Stimulated activated CD8-positive, alpha-beta memory T cell treated with anti-CD3 and anti-CD28 coated beads, Interleukin-4, amount 100 ng/mL, for 1 hour (primary cell): ENCODE results near the gene CZIB.
"Not testable (repeated sequence)": the region's sequence is repeated elsewhere in the genome, so short reads cannot be mapped to it uniquely, and the experiment has no call there.

Experiments used
- DNase-seq, 2 donors: peaks; one replicate each; pipeline ENCODE4 v3.0.0-alpha.2; 2020; ENCODE audit warnings: low read depth in 2 of 2, low spot score in 1 of 2

The CZIB gene

GRCh38 chr1:53189061-53189460, 31.4 kb downstream of the CZIB start:
- no peak for DNase-seq

- no peak for DNase-seq
These were observed 32.3 kb downstream of the CZIB start for GRCh38 chr1:53188099-53188498.

GRCh38 chr1:53187401-53187800, 33.0 kb downstream of the CZIB start:
- DNase-seq, result no peak

- DNase-seq, result no peak
These were observed 33.9 kb downstream of the CZIB start for GRCh38 chr1:53186533-53186932.

GRCh38 chr1:53185955-53186297, 34.5 kb downstream of the CZIB start:
- DNase-seq, result not testable (repeated sequence)

GRCh38 chr1:53183095-53183990, 37.1 kb downstream of the CZIB start:
- DNase-seq, result no peak

- no peak for DNase-seq
These were observed 37.7 kb downstream of the CZIB start for GRCh38 chr1:53182716-53183094.

- DNase-seq, result peak; percentile 55 to 68
These were observed 38.3 kb downstream of the CZIB start for GRCh38 chr1:53182111-53182593.

GRCh38 chr1:53180951-53181350, 39.5 kb downstream of the CZIB start:
- no peak for DNase-seq

- no peak for DNase-seq
These were observed 40.2 kb downstream of the CZIB start for GRCh38 chr1:53180226-53180625.

- DNase-seq, result no peak
These were observed 43.8 kb downstream of the CZIB start for GRCh38 chr1:53176452-53177208.

GRCh38 chr1:53174971-53175913, 45.2 kb downstream of the CZIB start:
- DNase-seq, result no peak

- DNase-seq, result no peak
These were observed 47.9 kb downstream of the CZIB start for GRCh38 chr1:53172426-53173128.

GRCh38 chr1:53166912-53167311, 53.5 kb downstream of the CZIB start:
- no peak for DNase-seq

- DNase-seq, result no peak
These were observed 54.1 kb downstream of the CZIB start for GRCh38 chr1:53166366-53166765.

- DNase-seq, result no peak
These were observed 54.9 kb downstream of the CZIB start for GRCh38 chr1:53165408-53165961.
